ENCODE data around the gene TPST2.
"Not testable (repeated sequence)": the region's sequence is repeated elsewhere in the genome, so short reads cannot be mapped to it uniquely, and the experiment has no call there.

GRCh38 chr22:26613753-26614152 lies 23.8 kb upstream of the TPST2 start:
- TF ChIP-seq CTCF, POLR2A (IDR thresholded peaks at IDR 0.05): not testable (repeated sequence)
